ENCODE data around the gene ZSCAN26. TPM values are rescaled to one million over a fixed set of nuclear protein-coding genes. Genes with fewer than 3 reads are reported as not detected.
A peak's percentile ranks its signal among the peaks of the same experiment; 100 is the strongest.

The ZSCAN26 gene
- total and polyA plus RNA-seq, 2 of the 8 experiments (the other 6 are each of a cell fraction or from before 2014, with no cell fraction given): 7.0 to 8.5 TPM

- Histone ChIP-seq H3K23ac (ENCODE audit: insufficient read length) (no peak overlapping the region), H3K9me3 (ENCODE audit: insufficient read depth in 2 of 2, low read depth in 1 of 2, low read length in 1 of 2) (0 out of 4 replicates have a peak, but pooled peaks cover 0 to 3% of the 10 kb centered on the region in 2 experiments), H3K36me3 (ENCODE audit: control insufficient read depth in 2 of 4, insufficient read depth in 4 of 4, low read length in 3 of 4) (peaks cover 7 to 38% (median 20%) of the 10 kb centered on the region in 4 experiments; a peak in 7 of 8 replicates), H2BK12ac (ENCODE audit: low read depth, low read length) (no peak overlapping the region), H4K20me1 (replicated peaks in 1 of 2; ENCODE audit: control insufficient read depth in 1 of 2, insufficient read depth in 2 of 2, low read length in 2 of 2) (no peaks in the 10 kb centered on the region), H3K56ac (replicated peaks; ENCODE audit: insufficient read length, low read depth, low read length) (no peak overlapping the region), H3K79me1 (ENCODE audit: low read depth, low read length) (no peaks in the 10 kb centered on the region), H3K14ac (ENCODE audit: insufficient read length) (no peak overlapping the region), H3K27me3 (replicated peaks in 1 of 4; ENCODE audit: control insufficient read depth in 3 of 4, extremely low read depth in 1 of 4, insufficient read depth in 3 of 4, low read length in 3 of 4) (no peaks in the 10 kb centered on the region), H3K4me2 (ENCODE audit: insufficient read depth in 1 of 2, low read depth in 2 of 2, low read length in 2 of 2) (no peak overlapping the region), H4K8ac (ENCODE audit: extremely low read depth, insufficient read depth, low read length) (no peak overlapping the region), H2AFZ (ENCODE audit: low read length) (no peak overlapping the region), H2AK5ac (ENCODE audit: low read depth, low read length) (no peak overlapping the region), H3K4me3 (ENCODE audit: extremely low read depth in 1 of 4, insufficient read depth in 2 of 4, low read depth in 3 of 4, low read length in 4 of 4) (no peak overlapping the region), H2BK120ac (replicated peaks; ENCODE audit: low read depth, low read length) (no peak overlapping the region), H3K79me2 (ENCODE audit: control insufficient read depth in 1 of 2, insufficient read depth in 2 of 2, low read length in 2 of 2) (no peaks in the 10 kb centered on the region), H2BK15ac (ENCODE audit: low read length) (no peak overlapping the region), H3K23me2 (ENCODE audit: low read depth, low read length) (no peaks in the 10 kb centered on the region; the same call in 1 of the 2 replicates), H3K18ac (ENCODE audit: extremely low read depth, low read length) (no peak overlapping the region), H3K4me1 (replicated peaks in 1 of 4; ENCODE audit: control insufficient read depth in 3 of 4, insufficient read depth in 4 of 4, low read length in 3 of 4) (no peaks in the 10 kb centered on the region; a peak in 1 of 7 replicates), H3K9ac (replicated peaks in 1 of 4; ENCODE audit: extremely low read depth in 1 of 4, low read depth in 3 of 4, low read length in 3 of 4) (no peak overlapping the region), H2BK20ac (ENCODE audit: low read length) (no peak overlapping the region), H2BK5ac (ENCODE audit: low read depth, low read length) (no peak overlapping the region), H4K91ac (replicated peaks; ENCODE audit: insufficient read length, low read length) (no peak overlapping the region), H4K5ac (ENCODE audit: insufficient read length, low read depth, low read length) (no peak overlapping the region), H3K27ac (ENCODE audit: low read depth, low read length) (no peak overlapping the region), H3K4ac (replicated peaks; ENCODE audit: insufficient read length, low read depth, low read length) (no peak overlapping the region)
- WGBS, 2 experiments (ENCODE audit: extremely low coverage in 1 of 2, insufficient coverage in 1 of 2, insufficient read length in 1 of 2, insufficient replicate concordance in 2 of 2, low coverage in 1 of 2, low lambda C conversion rate in 2 of 2, missing lambda C conversion rate in 1 of 2): 87% methylated on average over 3 of the region's 3 CpGs; no CpG with 5 or more reads in 1 of the 2 experiments
- POLR2A ChIA-PET (ENCODE audit: partially characterized antibody): interaction anchor here (1.3 kb wide), 1 partner anchor 45 kb away, joined by 3 read pairs; the partner anchor contains the start of gene PGBD1
- TF ChIP-seq RNF2 (IDR thresholded peaks at IDR 0.05; ENCODE audit: borderline replicate concordance, low read depth, low read length, missing control alignments, poor library complexity, severe bottlenecking) (no peak), NANOG (IDR thresholded peaks at IDR 0.05; ENCODE audit: insufficient read depth, low read depth, low read length, poor library complexity, severe bottlenecking) (peak; percentile 80)
- DNase-seq (ENCODE audit: low read depth in 1 of 2, low spot score in 2 of 2): no peak
- CTCF ChIA-PET (ENCODE audit: partially characterized antibody): no interaction called here
- FAIRE-seq: no peak
Measured at GRCh38 chr6:28235912-28236452, 31.0 kb upstream of the ZSCAN26 start.
